Endothelial cell of umbilical vein (primary cell): ENCODE data around the gene CFAP57. TPM values are rescaled to one million over a fixed set of nuclear protein-coding genes. Genes with fewer than 3 reads are reported as not detected.
A peak's percentile ranks its signal among the peaks of the same experiment; 100 is the strongest.

Experiments
- BruUV-seq: library from RNA; stranded (reverse); fragments of 400-500 nt; replicated peaks from 2 replicates; lab custom pipeline; 2021; lab: Mats Ljungman, UMichigan
- CTCF ChIA-PET: fragments of 300-600, 350-600 bp; sonication (Branson Sonifier 250); formaldehyde crosslinking; loops from one replicate; lab custom pipeline; 2021; ENCODE audit warnings: antibody characterized with exemption, inconsistent platforms; lab: Charles Lee
- POLR2A ChIA-PET: fragments of 300-600, 350-600 bp; sonication (Branson Sonifier 250); formaldehyde crosslinking; loops from one replicate; lab custom pipeline; 2021; ENCODE audit warnings: antibody characterized with exemption, inconsistent platforms; lab: Charles Lee
- DNase-seq: peaks from one replicate; pipeline ENCODE4 v3.0.0-alpha.2; 2011; ENCODE audit warnings: low read depth, low spot score
- FAIRE-seq: peaks from 2 replicates; lab custom pipeline; 2011; peaks lifted over from hg19 to GRCh38; lab: Jason Lieb, UNC
- H2AFZ ChIP-seq: 2 replicates; pipeline ENCODE4 v1.6.0; 2012; ENCODE audit warnings: low read depth, low read length, control low read depth, inconsistent platforms
- H3K27ac ChIP-seq: 2 replicates; pipeline ENCODE4 v1.5.1; 2011; ENCODE audit warnings: low read depth, mild to moderate bottlenecking, control low read depth, low read length, moderate library complexity; ENCODE audit not compliant: insufficient read depth
- H3K27me3 ChIP-seq, 2 experiments: 2 replicates each; pipeline versions ENCODE4 v1.6.0 to v1.6.1; 2011; ENCODE audit warnings: low read length in 2 of 2, mixed read lengths in 1 of 2; ENCODE audit not compliant: control insufficient read depth in 2 of 2, insufficient read depth in 2 of 2
- H3K36me3 ChIP-seq, 2 experiments: 2 replicates in 1 of 2; 3 replicates in 1 of 2; pipeline ENCODE4 v1.5.1; 2011; ENCODE audit warnings: low read length in 2 of 2, mild to moderate bottlenecking in 1 of 2, moderate library complexity in 1 of 2; ENCODE audit not compliant: control insufficient read depth in 2 of 2, insufficient read depth in 2 of 2; ENCODE audit errors: extremely low read depth in 1 of 2
- H3K4me1 ChIP-seq: 3 replicates; pipeline ENCODE4 v1.5.1; 2011; ENCODE audit warnings: mild to moderate bottlenecking, low read length; ENCODE audit not compliant: control insufficient read depth, insufficient read depth; ENCODE audit errors: extremely low read depth
- H3K4me2 ChIP-seq: 2 replicates; pipeline ENCODE4 v1.6.1; 2011; ENCODE audit warnings: low read length, control low read depth, mixed read lengths; ENCODE audit not compliant: insufficient read depth
- H3K4me3 ChIP-seq, 3 experiments: fragments of 200-600 bp in 1 of 3; sonication (generic), shearing (Covaris generic) in 1 of 3; replicated peaks in 1 of 3; 2 replicates each; pipeline ENCODE4 v1.5.1; 2011 to 2016; ENCODE audit warnings: control low read depth in 3 of 3, low read length in 3 of 3, mild to moderate bottlenecking in 2 of 3, inconsistent platforms in 1 of 3, low read depth in 1 of 3, moderate library complexity in 1 of 3; ENCODE audit not compliant: insufficient read depth in 1 of 3
- H3K79me2 ChIP-seq: 2 replicates; pipeline ENCODE4 v1.6.0; 2012; ENCODE audit warnings: low read length, inconsistent platforms; ENCODE audit not compliant: control insufficient read depth, insufficient read depth
- H3K9ac ChIP-seq: replicated peaks from 2 replicates; pipeline ENCODE3; 2011; ENCODE audit warnings: low read length, control low read depth; ENCODE audit not compliant: insufficient read depth; ENCODE audit errors: extremely low read depth
- H3K9me1 ChIP-seq: replicated peaks from 3 replicates; pipeline ENCODE4 v1.6.0; 2011; ENCODE audit warnings: mild to moderate bottlenecking, low read length; ENCODE audit not compliant: control insufficient read depth, insufficient read depth; ENCODE audit errors: extremely low read depth
- H3K9me3 ChIP-seq: replicated peaks from 2 replicates; pipeline ENCODE4 v1.5.1; 2012; ENCODE audit warnings: low read length, inconsistent platforms; ENCODE audit not compliant: control insufficient read depth, insufficient read depth
- H4K20me1 ChIP-seq: replicated peaks from 2 replicates; pipeline ENCODE3; 2011; ENCODE audit warnings: mild to moderate bottlenecking, low read length; ENCODE audit not compliant: control insufficient read depth, insufficient read depth; ENCODE audit errors: extremely low read depth
- CTCF ChIP-seq, 2 donors: IDR thresholded peaks; 1 replicate in 1 of 2; 2 replicates in 1 of 2; pipeline ENCODE4 v1.5.1; 2011; ENCODE audit warnings: low read length in 2 of 2, mild to moderate bottlenecking in 2 of 2, moderate library complexity in 2 of 2, control low read depth in 1 of 2, inconsistent platforms in 1 of 2, low read depth in 1 of 2; ENCODE audit not compliant: insufficient read depth in 1 of 2; ENCODE audit errors: extremely low read depth in 1 of 2
- GATA2 ChIP-seq: IDR thresholded peaks from 2 replicates; pipeline ENCODE4 v1.7.0; 2011; ENCODE audit warnings: low read depth, mild to moderate bottlenecking, moderate library complexity, mixed read lengths, low read length; ENCODE audit not compliant: insufficient read length, insufficient read depth
- JUN ChIP-seq: IDR thresholded peaks from 2 replicates; pipeline ENCODE4 v1.6.1; 2011; ENCODE audit warnings: borderline replicate concordance, low read depth; ENCODE audit not compliant: insufficient read length, insufficient read depth
- MAX ChIP-seq: IDR thresholded peaks from 2 replicates; pipeline ENCODE4 v1.6.1; 2011; ENCODE audit not compliant: insufficient read depth, insufficient read length
- POLR2A ChIP-seq: IDR thresholded peaks from 2 replicates; pipeline ENCODE4 v1.6.1; 2012; ENCODE audit warnings: low read depth, mild to moderate bottlenecking, control low read depth, low read length
- dilution Hi-C: fragments of 300-500 bp; cut with MboI; formaldehyde crosslinking; loops from one replicate; pipeline ENCODE4 v1.15.0; 2019; ENCODE audit warnings: low sequenced_read_pairs; ENCODE audit not compliant: extremely low pct_ligation_motif_present
- intact Hi-C: fragments of 100-400 bp; cut with micrococcal nuclease; formaldehyde crosslinking; loops from one replicate; pipeline ENCODE4 v1.10.0; 2022
- polyA plus RNA-seq, 4 experiments: library from polyadenylated mRNA; depleted of rRNA in 3 of 4; stranded (reverse) in 3 of 4; unstranded in 1 of 4; fragments of >200 nt; gene quantifications; 2 replicates each; pipeline versions ENCODE4 v1.2.1 to v1.2.3, GENCODE V29; 2011 to 2012; ENCODE audit warnings: missing spikeins in 1 of 4
- total RNA-seq: library from RNA; stranded (reverse); gene quantifications from 2 replicates; pipeline ENCODE4 v1.2.3, GENCODE V29; 2021

The CFAP57 gene
- total and polyA plus RNA-seq, 2 donors (not counting 3 experiments of a cell fraction or from before 2014, with no cell fraction given): 0.88 to 0.91 TPM

GRCh38 chr1:43302201-43302600 is 130.1 kb downstream of the CFAP57 start:
- H3K36me3 ChIP-seq: peaks cover 12 to 25% of the 10 kb centered on the region in 2 experiments
- POLR2A ChIA-PET: interaction anchor here (1.0 kb wide), 1 partner anchor 9 kb away, joined by 3 read pairs; no protein-coding TSS in a partner anchor
- no peaks in the 10 kb centered on the region for H3K27me3 ChIP-seq
- peak; percentile 71 for FAIRE-seq
- CTCF ChIA-PET: interaction anchor here (1.2 to 3.3 kb wide), 7 partner anchors 22 to 112 kb away, joined by 3 to 32 read pairs (median 9); partner anchors contain the start of gene CDC20
- peak overlapping the region; percentile 47 to 96 (median 76) for H3K4me3 ChIP-seq
- no peak for TF ChIP-seq MAX
- TF ChIP-seq POLR2A: no peak
- no peak for TF ChIP-seq GATA2
- TF ChIP-seq CTCF (IDR thresholded peaks at IDR 0.05; ENCODE audit: extremely low read depth in 1 of 2, insufficient read depth in 1 of 2, low read depth in 1 of 2, low read length in 2 of 2): no peak
- TF ChIP-seq JUN: no peak
- peaks cover 64% of the 10 kb centered on the region for H3K79me2 ChIP-seq
- peak overlapping the region; percentile 98 for H3K4me2 ChIP-seq
- DNase-seq: peak; percentile 19
- peak overlapping the region; percentile 96 for H3K9ac ChIP-seq
- H3K27ac ChIP-seq: peak overlapping the region; percentile 84
- H4K20me1 ChIP-seq: no peaks in the 10 kb centered on the region
- dilution Hi-C loops (no loop called here), intact Hi-C loops (loop anchor here (1.0 to 5.0 kb wide), 3 partner anchors 64 to 170 kb away; no protein-coding TSS in a partner anchor)
- H3K9me3 ChIP-seq: no peaks in the 10 kb centered on the region
- no peaks in the 10 kb centered on the region for H3K9me1 ChIP-seq
- H3K4me1 ChIP-seq: peaks cover 37% of the 10 kb centered on the region
- BruUV-seq: no TSS peak
- no peak overlapping the region for H2AFZ ChIP-seq
